Measurements from ENCODE around the gene MPI.

DNA sequence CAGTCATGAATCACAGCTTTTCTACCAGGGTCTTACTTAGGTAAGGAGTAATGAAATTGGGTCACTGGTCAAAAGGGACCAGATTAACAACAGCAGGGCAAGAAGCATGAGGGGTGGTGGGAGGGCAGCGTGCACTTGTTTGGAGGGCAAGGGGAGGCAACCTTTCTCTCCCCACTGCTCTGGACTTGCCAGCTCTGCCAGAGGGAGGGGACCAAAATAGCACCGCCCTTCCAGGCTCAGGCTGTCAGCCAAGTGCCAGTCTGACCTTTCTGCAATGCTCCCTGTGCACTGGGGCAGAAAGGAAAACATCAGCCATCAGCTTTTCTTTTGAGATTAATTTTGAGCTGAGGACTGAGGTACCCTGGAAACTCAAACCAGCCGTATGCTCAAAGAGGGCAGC, 42.4 kb upstream of the MPI start:
- TF ChIP-seq EZH2 (IDR thresholded peaks at IDR 0.05; ENCODE audit: insufficient read depth, poor library complexity, severe bottlenecking) (no peak), EZH2phosphoT487 (IDR thresholded peaks at IDR 0.05; ENCODE audit: insufficient read depth, low read depth) (no peak)
